ENCODE results near the gene IQGAP3. TPM values are rescaled to one million over a fixed set of nuclear protein-coding genes. Genes with fewer than 3 reads are reported as not detected.
A peak's percentile ranks its signal among the peaks of the same experiment; 100 is the strongest.

Gene IQGAP3
- polyA plus RNA-seq, 3 donors: 0.03 to 0.24 TPM; not detected in 1

- H3K36me3 Mint-ChIP-seq: peaks cover 14% of the 10 kb centered on the region in 2 donors
- no peak overlapping the region for H3K27ac ChIP-seq (ENCODE audit: low read depth in 1 of 2, low read length in 2 of 2)
- peaks cover 0 to 13% of the 10 kb centered on the region in 2 donors for H3K36me3 ChIP-seq (replicated peaks in 1 of 2; ENCODE audit: control insufficient read depth in 1 of 2, insufficient read depth in 2 of 2, low read length in 2 of 2)
- H2AFZ ChIP-seq (ENCODE audit: insufficient read depth, low read depth, low read length, poor library complexity, severe bottlenecking): peak overlapping the region; percentile 68
- H3K27me3 Mint-ChIP-seq (ENCODE audit: low read depth in 3 of 3): peaks cover 0 to 8% (median 7%) of the 10 kb centered on the region in 3 donors
- peaks cover 0 to 1% (median 0%) of the 10 kb centered on the region in 7 donors for H3K9me3 Mint-ChIP-seq
- H3K4me3 ChIP-seq (replicated peaks in 1 of 3; ENCODE audit: low read depth in 2 of 3, low read length in 3 of 3): peak overlapping the region in 2 of 3 experiments; percentile 42 to 77
- no peak for DNase-seq
- H3K4me1 Mint-ChIP-seq: peaks cover 29% of the 10 kb centered on the region
- H3K4me1 ChIP-seq (ENCODE audit: control insufficient read depth in 1 of 2, insufficient read depth in 2 of 2, low read length in 2 of 2): peaks cover 22 to 24% of the 10 kb centered on the region in 2 donors
- TF ChIP-seq, protein P1, sequence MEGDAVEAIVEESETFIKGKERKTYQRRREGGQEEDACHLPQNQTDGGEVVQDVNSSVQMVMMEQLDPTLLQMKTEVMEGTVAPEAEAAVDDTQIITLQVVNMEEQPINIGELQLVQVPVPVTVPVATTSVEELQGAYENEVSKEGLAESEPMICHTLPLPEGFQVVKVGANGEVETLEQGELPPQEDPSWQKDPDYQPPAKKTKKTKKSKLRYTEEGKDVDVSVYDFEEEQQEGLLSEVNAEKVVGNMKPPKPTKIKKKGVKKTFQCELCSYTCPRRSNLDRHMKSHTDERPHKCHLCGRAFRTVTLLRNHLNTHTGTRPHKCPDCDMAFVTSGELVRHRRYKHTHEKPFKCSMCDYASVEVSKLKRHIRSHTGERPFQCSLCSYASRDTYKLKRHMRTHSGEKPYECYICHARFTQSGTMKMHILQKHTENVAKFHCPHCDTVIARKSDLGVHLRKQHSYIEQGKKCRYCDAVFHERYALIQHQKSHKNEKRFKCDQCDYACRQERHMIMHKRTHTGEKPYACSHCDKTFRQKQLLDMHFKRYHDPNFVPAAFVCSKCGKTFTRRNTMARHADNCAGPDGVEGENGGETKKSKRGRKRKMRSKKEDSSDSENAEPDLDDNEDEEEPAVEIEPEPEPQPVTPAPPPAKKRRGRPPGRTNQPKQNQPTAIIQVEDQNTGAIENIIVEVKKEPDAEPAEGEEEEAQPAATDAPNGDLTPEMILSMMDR (IDR thresholded peaks at IDR 0.05): no peak
- intact Hi-C loops (cut with micrococcal nuclease): loop anchor here in 1 of 2 donors (5.0 kb wide), 1 partner anchor 80 kb away; no protein-coding TSS in a partner anchor
- no peaks in the 10 kb centered on the region for H3K9me3 ChIP-seq (replicated peaks in 1 of 2; ENCODE audit: control insufficient read depth in 1 of 2, insufficient read depth in 1 of 2, low read length in 2 of 2)
- H3K27me3 ChIP-seq (ENCODE audit: control insufficient read depth in 2 of 2, insufficient read depth in 2 of 2, low read length in 2 of 2): no peaks in the 10 kb centered on the region
- H3K9ac ChIP-seq (ENCODE audit: insufficient read depth, low read length, poor library complexity, severe bottlenecking): no peak overlapping the region
- peak overlapping the region in 2 of 7 donors; percentile 25 to 39 for H3K27ac Mint-ChIP-seq
- peaks cover 30% of the 10 kb centered on the region for H3K79me2 ChIP-seq (ENCODE audit: insufficient read depth, low read length)
- peak overlapping the region; percentile 99 for H3K4me2 ChIP-seq (replicated peaks; ENCODE audit: extremely low read depth, low read length, poor library complexity, severe bottlenecking)
- H4K20me1 ChIP-seq (ENCODE audit: insufficient read depth, low read length): no peaks in the 10 kb centered on the region
- H3K4me3 Mint-ChIP-seq: peak overlapping the region; percentile 82 to 92
- 38% methylated on average over 7 of the region's 10 CpGs for WGBS (ENCODE audit: insufficient coverage)
Observed at GRCh38 chr1:156572663-156573018, 276 bp upstream of the IQGAP3 start.

DNA sequence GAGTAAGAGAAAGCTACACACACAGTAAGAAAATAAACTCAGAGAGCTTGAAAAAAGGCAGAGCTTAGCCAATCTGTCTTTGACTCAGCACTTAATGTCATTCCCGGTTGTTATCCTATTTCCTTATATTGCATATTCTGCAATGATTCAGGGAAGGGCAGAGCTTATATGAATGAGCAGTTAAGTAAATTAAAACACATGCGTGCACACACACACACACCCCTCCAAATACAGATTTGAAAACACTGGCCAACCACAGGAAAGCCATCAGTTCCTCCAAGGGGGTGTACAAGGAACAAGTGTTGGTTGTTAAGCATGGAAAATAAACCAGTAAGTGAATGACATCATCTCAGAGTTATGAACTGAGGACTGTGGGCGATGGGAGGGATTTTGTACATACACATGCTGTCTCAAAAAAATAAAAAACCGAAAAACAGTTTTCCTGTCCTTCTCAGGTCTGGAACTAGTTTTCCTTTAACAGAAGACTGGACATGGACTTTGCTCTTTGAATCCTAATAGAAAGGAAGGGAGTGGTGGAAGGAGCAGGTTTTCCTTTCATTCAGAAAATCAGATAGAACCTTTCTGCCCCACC, 1.0 kb downstream of the IQGAP3 start:
- no CpG with 5 or more reads among the region's 4 CpGs for WGBS (ENCODE audit: insufficient coverage)
- Histone ChIP-seq H3K79me2 (ENCODE audit: insufficient read depth, low read length) (peaks cover 32% of the 10 kb centered on the region), H2AFZ (ENCODE audit: insufficient read depth, low read depth, low read length, poor library complexity, severe bottlenecking) (peak overlapping the region; percentile 68), H3K4me2 (replicated peaks; ENCODE audit: extremely low read depth, low read length, poor library complexity, severe bottlenecking) (peak overlapping the region; percentile 99), H3K4me3 (replicated peaks in 1 of 3; ENCODE audit: low read depth in 2 of 3, low read length in 3 of 3) (peak overlapping the region in 1 of 3 experiments; percentile 77), H3K9ac (ENCODE audit: insufficient read depth, low read length, poor library complexity, severe bottlenecking) (no peak overlapping the region), H3K27ac (ENCODE audit: low read depth in 1 of 2, low read length in 2 of 2) (no peak overlapping the region), H3K36me3 (replicated peaks in 1 of 2; ENCODE audit: control insufficient read depth in 1 of 2, insufficient read depth in 2 of 2, low read length in 2 of 2) (peaks cover 0 to 20% of the 10 kb centered on the region in 2 donors), H4K20me1 (ENCODE audit: insufficient read depth, low read length) (no peaks in the 10 kb centered on the region), H3K4me1 (ENCODE audit: control insufficient read depth in 1 of 2, insufficient read depth in 2 of 2, low read length in 2 of 2) (peaks cover 22 to 24% of the 10 kb centered on the region in 2 donors), H3K27me3 (ENCODE audit: control insufficient read depth in 2 of 2, insufficient read depth in 2 of 2, low read length in 2 of 2) (no peaks in the 10 kb centered on the region), H3K9me3 (replicated peaks in 1 of 2; ENCODE audit: control insufficient read depth in 1 of 2, insufficient read depth in 1 of 2, low read length in 2 of 2) (no peaks in the 10 kb centered on the region)
- DNase-seq: no peak
- TF ChIP-seq, protein P1 (IDR thresholded peaks at IDR 0.05): no peak
- intact Hi-C loops (cut with micrococcal nuclease): loop anchor here in 1 of 2 donors (5.0 kb wide), 1 partner anchor 79 kb away; no protein-coding TSS in a partner anchor
- peak overlapping the region in 1 of 2 donors; percentile 82 for H3K4me3 Mint-ChIP-seq
- H3K27ac Mint-ChIP-seq: no peak overlapping the region
- H3K9me3 Mint-ChIP-seq: peaks cover 0 to 1% (median 0%) of the 10 kb centered on the region in 7 donors
- peaks cover 2 to 7% (median 6%) of the 10 kb centered on the region in 3 donors for H3K27me3 Mint-ChIP-seq (ENCODE audit: low read depth in 3 of 3)
- H3K4me1 Mint-ChIP-seq: peaks cover 29% of the 10 kb centered on the region
- H3K36me3 Mint-ChIP-seq: peaks cover 22 to 25% of the 10 kb centered on the region in 2 donors
